GM18505 (cell line): ENCODE data around the gene BTBD17.

Experiments used
- ATAC-seq: cut with Tn5 transposase; IDR thresholded peaks from one replicate; pipeline ENCODE4 v1.9.1; 2021; ENCODE audit not compliant: unreplicated experiment
- POLR2A ChIP-seq: IDR thresholded peaks from 4 replicates; pipeline ENCODE4 v1.6.1; 2011; ENCODE audit warnings: borderline replicate concordance; ENCODE audit not compliant: insufficient read depth, insufficient read length; ENCODE audit errors: extremely low read depth

Gene BTBD17

GRCh38 chr17:74329378-74329777, 32.3 kb downstream of the BTBD17 start:
- no peak for ATAC-seq
- TF ChIP-seq POLR2A: no peak

- ATAC-seq: no peak
- no peak for TF ChIP-seq POLR2A
Measured at GRCh38 chr17:74328487-74328886, 33.2 kb downstream of the BTBD17 start.

- TF ChIP-seq POLR2A: no peak
- ATAC-seq: no peak
Measured at GRCh38 chr17:74326506-74326905, 35.2 kb downstream of the BTBD17 start.

GRCh38 chr17:74325743-74326379, 35.8 kb downstream of the BTBD17 start, which contains the start of gene KIF19:
Gene KIF19, plus strand, starts transcription at chr17:74326226. Its CDS starts 124 bp downstream, at chr17:74326350.
- peak; percentile 50 for ATAC-seq
- no peak for TF ChIP-seq POLR2A

- no peak for ATAC-seq
- TF ChIP-seq POLR2A: no peak
Measured at GRCh38 chr17:74325376-74325742, 36.3 kb downstream of the BTBD17 start.

- no peak for TF ChIP-seq POLR2A
- ATAC-seq: no peak
Measured at GRCh38 chr17:74324521-74324920, 37.1 kb downstream of the BTBD17 start.

GRCh38 chr17:74318391-74318790, 43.3 kb downstream of the BTBD17 start:
- TF ChIP-seq POLR2A: no peak
- no peak for ATAC-seq

GRCh38 chr17:74317071-74317470, 44.6 kb downstream of the BTBD17 start:
- no peak for TF ChIP-seq POLR2A
- no peak for ATAC-seq

- ATAC-seq: no peak
- no peak for TF ChIP-seq POLR2A
Measured at GRCh38 chr17:74316220-74316619, 45.4 kb downstream of the BTBD17 start.

GRCh38 chr17:74314877-74315276, 46.8 kb downstream of the BTBD17 start:
- no peak for ATAC-seq
- no peak for TF ChIP-seq POLR2A

- TF ChIP-seq POLR2A: no peak
- ATAC-seq: no peak
Measured at GRCh38 chr17:74309902-74310301, 51.8 kb downstream of the BTBD17 start.

GRCh38 chr17:74307984-74308773, 53.5 kb downstream of the BTBD17 start:
- ATAC-seq: no peak

More at GRCh38 chr17:74307984-74308773, 53.5 kb downstream of the BTBD17 start:
- TF ChIP-seq POLR2A: no peak
